Measurements from ENCODE around the gene BZW1.

GRCh38 chr2:200765139-200765951 is 46.4 kb upstream of the BZW1 start:
- TF ChIP-seq MAX (IDR thresholded peaks at IDR 0.05) (no peak), NR2F2 (IDR thresholded peaks at IDR 0.05) (no peak), REST (IDR thresholded peaks at IDR 0.05) (no peak), CTCF (IDR thresholded peaks at IDR 0.05; ENCODE audit: low read depth, low read length, missing input control) (no peak), SP1 (IDR thresholded peaks at IDR 0.05) (no peak), GABPA (IDR thresholded peaks at IDR 0.05 in 1 of 2, conservative IDR thresholded peaks at IDR 0.05 in 1 of 2) (no peak), YY1 (IDR thresholded peaks at IDR 0.05) (no peak), RAD21 (IDR thresholded peaks at IDR 0.05) (no peak), ATF3 (IDR thresholded peaks at IDR 0.05) (no peak), EGR1 (IDR thresholded peaks at IDR 0.05; ENCODE audit: low read depth in 2 of 2) (no peak), FOXA1 (IDR thresholded peaks at IDR 0.05) (no peak), TAF1 (conservative IDR thresholded peaks at IDR 0.05) (no peak)

Measured in liver (tissue), 3 donors.